ENCODE data around the gene RESF1. TPM values are rescaled to one million over a fixed set of nuclear protein-coding genes. Genes with fewer than 3 reads are reported as not detected.

RESF1 gene
- total and polyA plus RNA-seq, 2 of the 13 experiments (the other 11 are each of a cell fraction or from before 2014, with no cell fraction given) = 7.9 to 16.8 TPM

DNA sequence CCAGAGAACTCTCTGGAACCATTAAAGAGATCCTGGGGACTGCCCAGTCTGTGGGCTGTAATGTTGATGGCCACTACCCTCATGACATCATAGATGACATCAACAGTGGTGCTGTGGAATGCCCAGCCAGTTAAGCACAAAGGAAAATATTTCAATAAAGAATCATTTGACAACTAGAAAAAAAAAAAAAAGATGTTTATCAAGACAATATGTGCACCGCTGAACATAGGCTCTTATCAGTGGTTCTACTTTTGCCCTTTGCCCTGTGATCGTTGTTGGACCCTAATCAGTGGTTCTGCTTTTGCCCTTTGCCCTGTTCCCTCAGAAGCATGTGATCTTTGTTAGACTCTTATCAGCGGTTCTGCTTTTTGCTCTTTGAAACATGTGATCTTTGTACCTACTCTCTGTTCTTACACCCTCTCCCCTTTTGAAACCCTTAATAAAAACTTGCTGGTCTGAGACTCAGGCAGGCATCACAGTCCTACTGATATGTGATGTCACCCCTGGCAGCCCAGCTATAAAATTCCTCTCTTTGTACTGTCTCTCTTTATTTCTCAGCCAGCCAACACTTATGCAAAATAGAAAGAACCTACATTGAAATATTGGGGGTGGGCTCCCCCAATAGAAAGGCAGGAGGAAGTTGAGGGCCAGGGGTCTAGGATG lies 10.4 kb upstream of the RESF1 start (continued):
- TF ChIP-seq FOSL2 (CRISPR knock-in tag; IDR thresholded peaks at IDR 0.05) (peak; percentile 55; the same call in 1 of the 2 replicates), MIER3 (CRISPR knock-in tag; IDR thresholded peaks at IDR 0.05; ENCODE audit: borderline replicate concordance) (peak; percentile 89), EP300 (IDR thresholded peaks at IDR 0.05; ENCODE audit: low read depth in 2 of 2, low read length in 2 of 2) (peak in 1 of 2 experiments; percentile 83; a peak in 2 of 4 replicates), EP300 (CRISPR knock-in tag; IDR thresholded peaks at IDR 0.05; ENCODE audit: borderline replicate concordance) (peak; percentile 75), SOX5 (CRISPR knock-in tag; IDR thresholded peaks at IDR 0.05; ENCODE audit: borderline replicate concordance) (peak; percentile 75; the same call in 1 of the 2 replicates), ZNF605 (CRISPR knock-in tag; IDR thresholded peaks at IDR 0.05) (peak; percentile 43; the same call in 1 of the 2 replicates), BCL6 (CRISPR knock-in tag; IDR thresholded peaks at IDR 0.05) (peak; percentile 71), ZNF460 (CRISPR knock-in tag; IDR thresholded peaks at IDR 0.05; ENCODE audit: borderline replicate concordance) (peak; percentile 29; the same call in 1 of the 2 replicates), ZNF317 (CRISPR knock-in tag; IDR thresholded peaks at IDR 0.05) (0 out of 2 replicates have a peak, but pooled peaks have one; percentile 32), HDAC1 (CRISPR knock-in tag; IDR thresholded peaks at IDR 0.05) (peak; percentile 87), MIXL1 (CRISPR knock-in tag; IDR thresholded peaks at IDR 0.05) (peak; percentile 79)
- TF ChIP-seq, protein P1, sequence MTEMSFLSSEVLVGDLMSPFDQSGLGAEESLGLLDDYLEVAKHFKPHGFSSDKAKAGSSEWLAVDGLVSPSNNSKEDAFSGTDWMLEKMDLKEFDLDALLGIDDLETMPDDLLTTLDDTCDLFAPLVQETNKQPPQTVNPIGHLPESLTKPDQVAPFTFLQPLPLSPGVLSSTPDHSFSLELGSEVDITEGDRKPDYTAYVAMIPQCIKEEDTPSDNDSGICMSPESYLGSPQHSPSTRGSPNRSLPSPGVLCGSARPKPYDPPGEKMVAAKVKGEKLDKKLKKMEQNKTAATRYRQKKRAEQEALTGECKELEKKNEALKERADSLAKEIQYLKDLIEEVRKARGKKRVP (CRISPR knock-in tag; IDR thresholded peaks at IDR 0.05) = 0 out of 4 replicates have a peak, but pooled peaks of 1 of the 2 experiments have one; percentile 23
- TF ChIP-seq, protein P2, sequence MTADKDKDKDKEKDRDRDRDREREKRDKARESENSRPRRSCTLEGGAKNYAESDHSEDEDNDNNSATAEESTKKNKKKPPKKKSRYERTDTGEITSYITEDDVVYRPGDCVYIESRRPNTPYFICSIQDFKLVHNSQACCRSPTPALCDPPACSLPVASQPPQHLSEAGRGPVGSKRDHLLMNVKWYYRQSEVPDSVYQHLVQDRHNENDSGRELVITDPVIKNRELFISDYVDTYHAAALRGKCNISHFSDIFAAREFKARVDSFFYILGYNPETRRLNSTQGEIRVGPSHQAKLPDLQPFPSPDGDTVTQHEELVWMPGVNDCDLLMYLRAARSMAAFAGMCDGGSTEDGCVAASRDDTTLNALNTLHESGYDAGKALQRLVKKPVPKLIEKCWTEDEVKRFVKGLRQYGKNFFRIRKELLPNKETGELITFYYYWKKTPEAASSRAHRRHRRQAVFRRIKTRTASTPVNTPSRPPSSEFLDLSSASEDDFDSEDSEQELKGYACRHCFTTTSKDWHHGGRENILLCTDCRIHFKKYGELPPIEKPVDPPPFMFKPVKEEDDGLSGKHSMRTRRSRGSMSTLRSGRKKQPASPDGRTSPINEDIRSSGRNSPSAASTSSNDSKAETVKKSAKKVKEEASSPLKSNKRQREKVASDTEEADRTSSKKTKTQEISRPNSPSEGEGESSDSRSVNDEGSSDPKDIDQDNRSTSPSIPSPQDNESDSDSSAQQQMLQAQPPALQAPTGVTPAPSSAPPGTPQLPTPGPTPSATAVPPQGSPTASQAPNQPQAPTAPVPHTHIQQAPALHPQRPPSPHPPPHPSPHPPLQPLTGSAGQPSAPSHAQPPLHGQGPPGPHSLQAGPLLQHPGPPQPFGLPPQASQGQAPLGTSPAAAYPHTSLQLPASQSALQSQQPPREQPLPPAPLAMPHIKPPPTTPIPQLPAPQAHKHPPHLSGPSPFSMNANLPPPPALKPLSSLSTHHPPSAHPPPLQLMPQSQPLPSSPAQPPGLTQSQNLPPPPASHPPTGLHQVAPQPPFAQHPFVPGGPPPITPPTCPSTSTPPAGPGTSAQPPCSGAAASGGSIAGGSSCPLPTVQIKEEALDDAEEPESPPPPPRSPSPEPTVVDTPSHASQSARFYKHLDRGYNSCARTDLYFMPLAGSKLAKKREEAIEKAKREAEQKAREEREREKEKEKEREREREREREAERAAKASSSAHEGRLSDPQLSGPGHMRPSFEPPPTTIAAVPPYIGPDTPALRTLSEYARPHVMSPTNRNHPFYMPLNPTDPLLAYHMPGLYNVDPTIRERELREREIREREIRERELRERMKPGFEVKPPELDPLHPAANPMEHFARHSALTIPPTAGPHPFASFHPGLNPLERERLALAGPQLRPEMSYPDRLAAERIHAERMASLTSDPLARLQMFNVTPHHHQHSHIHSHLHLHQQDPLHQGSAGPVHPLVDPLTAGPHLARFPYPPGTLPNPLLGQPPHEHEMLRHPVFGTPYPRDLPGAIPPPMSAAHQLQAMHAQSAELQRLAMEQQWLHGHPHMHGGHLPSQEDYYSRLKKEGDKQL (CRISPR knock-in tag; IDR thresholded peaks at IDR 0.05; ENCODE audit: low read depth) = peak; percentile 66; the same call in 1 of the 2 replicates
- TF ChIP-seq, protein P3, sequence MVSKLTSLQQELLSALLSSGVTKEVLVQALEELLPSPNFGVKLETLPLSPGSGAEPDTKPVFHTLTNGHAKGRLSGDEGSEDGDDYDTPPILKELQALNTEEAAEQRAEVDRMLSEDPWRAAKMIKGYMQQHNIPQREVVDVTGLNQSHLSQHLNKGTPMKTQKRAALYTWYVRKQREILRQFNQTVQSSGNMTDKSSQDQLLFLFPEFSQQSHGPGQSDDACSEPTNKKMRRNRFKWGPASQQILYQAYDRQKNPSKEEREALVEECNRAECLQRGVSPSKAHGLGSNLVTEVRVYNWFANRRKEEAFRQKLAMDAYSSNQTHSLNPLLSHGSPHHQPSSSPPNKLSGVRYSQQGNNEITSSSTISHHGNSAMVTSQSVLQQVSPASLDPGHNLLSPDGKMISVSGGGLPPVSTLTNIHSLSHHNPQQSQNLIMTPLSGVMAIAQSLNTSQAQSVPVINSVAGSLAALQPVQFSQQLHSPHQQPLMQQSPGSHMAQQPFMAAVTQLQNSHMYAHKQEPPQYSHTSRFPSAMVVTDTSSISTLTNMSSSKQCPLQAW (CRISPR knock-in tag; IDR thresholded peaks at IDR 0.05) = peak; percentile 55; the same call in 1 of the 2 replicates
- TF ChIP-seq, protein P4, sequence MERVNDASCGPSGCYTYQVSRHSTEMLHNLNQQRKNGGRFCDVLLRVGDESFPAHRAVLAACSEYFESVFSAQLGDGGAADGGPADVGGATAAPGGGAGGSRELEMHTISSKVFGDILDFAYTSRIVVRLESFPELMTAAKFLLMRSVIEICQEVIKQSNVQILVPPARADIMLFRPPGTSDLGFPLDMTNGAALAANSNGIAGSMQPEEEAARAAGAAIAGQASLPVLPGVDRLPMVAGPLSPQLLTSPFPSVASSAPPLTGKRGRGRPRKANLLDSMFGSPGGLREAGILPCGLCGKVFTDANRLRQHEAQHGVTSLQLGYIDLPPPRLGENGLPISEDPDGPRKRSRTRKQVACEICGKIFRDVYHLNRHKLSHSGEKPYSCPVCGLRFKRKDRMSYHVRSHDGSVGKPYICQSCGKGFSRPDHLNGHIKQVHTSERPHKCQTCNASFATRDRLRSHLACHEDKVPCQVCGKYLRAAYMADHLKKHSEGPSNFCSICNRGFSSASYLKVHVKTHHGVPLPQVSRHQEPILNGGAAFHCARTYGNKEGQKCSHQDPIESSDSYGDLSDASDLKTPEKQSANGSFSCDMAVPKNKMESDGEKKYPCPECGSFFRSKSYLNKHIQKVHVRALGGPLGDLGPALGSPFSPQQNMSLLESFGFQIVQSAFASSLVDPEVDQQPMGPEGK (CRISPR knock-in tag; IDR thresholded peaks at IDR 0.05) = peak; percentile 21; the same call in 1 of the 2 replicates
